Endothelial cell of umbilical vein (primary cell): ENCODE results near the gene GLRA2. TPM values are rescaled to one million over a fixed set of nuclear protein-coding genes. Genes with fewer than 3 reads are reported as not detected.

ENCODE experiments used
- BruUV-seq: library from RNA; stranded (reverse); fragments of 400-500 nt; replicated peaks from 2 replicates; lab custom pipeline; 2021; lab: Mats Ljungman, UMichigan
- CTCF ChIA-PET: fragments of 300-600, 350-600 bp; sonication (Branson Sonifier 250); formaldehyde crosslinking; loops from one replicate; lab custom pipeline; 2021; ENCODE audit warnings: antibody characterized with exemption, inconsistent platforms; lab: Charles Lee
- POLR2A ChIA-PET: fragments of 300-600, 350-600 bp; sonication (Branson Sonifier 250); formaldehyde crosslinking; loops from one replicate; lab custom pipeline; 2021; ENCODE audit warnings: antibody characterized with exemption, inconsistent platforms; lab: Charles Lee
- DNase-seq: peaks from one replicate; pipeline ENCODE4 v3.0.0-alpha.2; 2011; ENCODE audit warnings: low read depth, low spot score
- FAIRE-seq: peaks from 2 replicates; lab custom pipeline; 2011; peaks lifted over from hg19 to GRCh38; lab: Jason Lieb, UNC
- H2AFZ ChIP-seq: 2 replicates; pipeline ENCODE4 v1.6.0; 2012; ENCODE audit warnings: low read depth, low read length, control low read depth, inconsistent platforms
- H3K27ac ChIP-seq: 2 replicates; pipeline ENCODE4 v1.5.1; 2011; ENCODE audit warnings: low read depth, mild to moderate bottlenecking, control low read depth, low read length, moderate library complexity; ENCODE audit not compliant: insufficient read depth
- H3K27me3 ChIP-seq, 2 experiments: 2 replicates each; pipeline versions ENCODE4 v1.6.0 to v1.6.1; 2011; ENCODE audit warnings: low read length in 2 of 2, mixed read lengths in 1 of 2; ENCODE audit not compliant: control insufficient read depth in 2 of 2, insufficient read depth in 2 of 2
- H3K36me3 ChIP-seq, 2 experiments: 2 replicates in 1 of 2; 3 replicates in 1 of 2; pipeline ENCODE4 v1.5.1; 2011; ENCODE audit warnings: low read length in 2 of 2, mild to moderate bottlenecking in 1 of 2, moderate library complexity in 1 of 2; ENCODE audit not compliant: control insufficient read depth in 2 of 2, insufficient read depth in 2 of 2; ENCODE audit errors: extremely low read depth in 1 of 2
- H3K4me1 ChIP-seq: 3 replicates; pipeline ENCODE4 v1.5.1; 2011; ENCODE audit warnings: mild to moderate bottlenecking, low read length; ENCODE audit not compliant: control insufficient read depth, insufficient read depth; ENCODE audit errors: extremely low read depth
- H3K4me2 ChIP-seq: 2 replicates; pipeline ENCODE4 v1.6.1; 2011; ENCODE audit warnings: low read length, control low read depth, mixed read lengths; ENCODE audit not compliant: insufficient read depth
- H3K4me3 ChIP-seq, 3 experiments: fragments of 200-600 bp in 1 of 3; sonication (generic), shearing (Covaris generic) in 1 of 3; replicated peaks in 1 of 3; 2 replicates each; pipeline ENCODE4 v1.5.1; 2011 to 2016; ENCODE audit warnings: control low read depth in 3 of 3, low read length in 3 of 3, mild to moderate bottlenecking in 2 of 3, inconsistent platforms in 1 of 3, low read depth in 1 of 3, moderate library complexity in 1 of 3; ENCODE audit not compliant: insufficient read depth in 1 of 3
- H3K79me2 ChIP-seq: 2 replicates; pipeline ENCODE4 v1.6.0; 2012; ENCODE audit warnings: low read length, inconsistent platforms; ENCODE audit not compliant: control insufficient read depth, insufficient read depth
- H3K9ac ChIP-seq: replicated peaks from 2 replicates; pipeline ENCODE3; 2011; ENCODE audit warnings: low read length, control low read depth; ENCODE audit not compliant: insufficient read depth; ENCODE audit errors: extremely low read depth
- H3K9me1 ChIP-seq: replicated peaks from 3 replicates; pipeline ENCODE4 v1.6.0; 2011; ENCODE audit warnings: mild to moderate bottlenecking, low read length; ENCODE audit not compliant: control insufficient read depth, insufficient read depth; ENCODE audit errors: extremely low read depth
- H3K9me3 ChIP-seq: replicated peaks from 2 replicates; pipeline ENCODE4 v1.5.1; 2012; ENCODE audit warnings: low read length, inconsistent platforms; ENCODE audit not compliant: control insufficient read depth, insufficient read depth
- H4K20me1 ChIP-seq: replicated peaks from 2 replicates; pipeline ENCODE3; 2011; ENCODE audit warnings: mild to moderate bottlenecking, low read length; ENCODE audit not compliant: control insufficient read depth, insufficient read depth; ENCODE audit errors: extremely low read depth
- CTCF ChIP-seq, 2 donors: IDR thresholded peaks; 1 replicate in 1 of 2; 2 replicates in 1 of 2; pipeline ENCODE4 v1.5.1; 2011; ENCODE audit warnings: low read length in 2 of 2, mild to moderate bottlenecking in 2 of 2, moderate library complexity in 2 of 2, control low read depth in 1 of 2, inconsistent platforms in 1 of 2, low read depth in 1 of 2; ENCODE audit not compliant: insufficient read depth in 1 of 2; ENCODE audit errors: extremely low read depth in 1 of 2
- EZH2 ChIP-seq: IDR thresholded peaks from 2 replicates; pipeline ENCODE4 v1.6.1; 2012; ENCODE audit warnings: borderline replicate concordance, low read depth, mild to moderate bottlenecking, moderate library complexity, low read length, inconsistent platforms; ENCODE audit not compliant: severe bottlenecking
- FOS ChIP-seq: IDR thresholded peaks from 2 replicates; pipeline ENCODE4 v1.6.1; 2011; ENCODE audit warnings: mild to moderate bottlenecking, low read length, moderate library complexity, borderline replicate concordance; ENCODE audit not compliant: insufficient read depth
- GATA2 ChIP-seq: IDR thresholded peaks from 2 replicates; pipeline ENCODE4 v1.7.0; 2011; ENCODE audit warnings: low read depth, mild to moderate bottlenecking, moderate library complexity, mixed read lengths, low read length; ENCODE audit not compliant: insufficient read length, insufficient read depth
- JUN ChIP-seq: IDR thresholded peaks from 2 replicates; pipeline ENCODE4 v1.6.1; 2011; ENCODE audit warnings: borderline replicate concordance, low read depth; ENCODE audit not compliant: insufficient read length, insufficient read depth
- MYC ChIP-seq: IDR thresholded peaks from one replicate; pipeline ENCODE4 v1.6.1; 2011; ENCODE audit warnings: mild to moderate bottlenecking, low read depth, low read length
- POLR2A ChIP-seq: IDR thresholded peaks from 2 replicates; pipeline ENCODE4 v1.6.1; 2012; ENCODE audit warnings: low read depth, mild to moderate bottlenecking, control low read depth, low read length
- POLR2AphosphoS5 ChIP-seq: IDR thresholded peaks from 2 replicates; pipeline ENCODE4 v1.6.1; 2012; ENCODE audit warnings: low read depth, mild to moderate bottlenecking, control low read depth, low read length, moderate library complexity; ENCODE audit not compliant: insufficient read depth
- dilution Hi-C: fragments of 300-500 bp; cut with MboI; formaldehyde crosslinking; loops from one replicate; pipeline ENCODE4 v1.15.0; 2019; ENCODE audit warnings: low sequenced_read_pairs; ENCODE audit not compliant: extremely low pct_ligation_motif_present
- intact Hi-C: fragments of 100-400 bp; cut with micrococcal nuclease; formaldehyde crosslinking; loops from one replicate; pipeline ENCODE4 v1.10.0; 2022
- polyA plus RNA-seq, 4 experiments: library from polyadenylated mRNA; depleted of rRNA in 3 of 4; stranded (reverse) in 3 of 4; unstranded in 1 of 4; fragments of >200 nt; gene quantifications; 2 replicates each; pipeline versions ENCODE4 v1.2.1 to v1.2.3, GENCODE V29; 2011 to 2012; ENCODE audit warnings: missing spikeins in 1 of 4
- total RNA-seq: library from RNA; stranded (reverse); gene quantifications from 2 replicates; pipeline ENCODE4 v1.2.3, GENCODE V29; 2021
- TF ChIP-seq, protein P1 (sequence below): IDR thresholded peaks from 2 replicates; pipeline ENCODE4 v1.6.1; 2011; ENCODE audit not compliant: insufficient read depth, insufficient read length

GLRA2 gene
- total and polyA plus RNA-seq, 2 donors (not counting 3 experiments of a cell fraction or from before 2014, with no cell fraction given), result not detected

DNA sequence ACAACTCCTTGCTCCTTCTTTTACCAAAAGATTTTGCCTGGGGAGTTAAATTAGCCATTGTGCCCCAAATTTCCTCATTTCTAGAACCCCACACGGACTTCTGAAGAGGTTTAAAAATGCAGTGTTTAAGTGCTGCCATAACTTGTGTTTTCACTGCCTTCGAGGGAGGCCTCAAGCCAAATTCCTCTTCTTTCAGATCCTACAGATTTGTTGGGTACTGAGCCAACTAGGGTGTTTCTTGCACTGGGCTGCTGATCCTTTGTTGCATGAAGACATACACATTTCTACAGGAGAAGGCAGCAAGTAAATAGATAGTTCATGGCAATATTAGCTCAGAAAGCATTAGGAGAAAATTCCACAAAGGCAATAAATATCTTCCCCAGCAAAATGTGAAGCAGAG, 43.8 kb downstream of the GLRA2 start:
- Histone ChIP-seq H3K9ac (no peak overlapping the region), H2AFZ (no peak overlapping the region), H3K9me1 (no peaks in the 10 kb centered on the region), H3K36me3 (no peaks in the 10 kb centered on the region), H3K4me2 (no peak overlapping the region), H3K79me2 (no peaks in the 10 kb centered on the region), H3K4me3 (no peak overlapping the region), H3K27ac (no peak overlapping the region), H4K20me1 (no peaks in the 10 kb centered on the region), H3K9me3 (no peaks in the 10 kb centered on the region), H3K4me1 (no peaks in the 10 kb centered on the region), H3K27me3 (no peaks in the 10 kb centered on the region)
- no TSS peak for BruUV-seq
- dilution Hi-C loops (no loop called here), intact Hi-C loops (no loop called here)
- CTCF ChIA-PET, result no interaction called here
- FAIRE-seq, result no peak
- no peak for DNase-seq
- no peak for TF ChIP-seq POLR2AphosphoS5
- TF ChIP-seq CTCF (IDR thresholded peaks at IDR 0.05; ENCODE audit: extremely low read depth in 1 of 2, insufficient read depth in 1 of 2, low read depth in 1 of 2, low read length in 2 of 2), result no peak
- TF ChIP-seq GATA2, result no peak
- TF ChIP-seq, protein P1, sequence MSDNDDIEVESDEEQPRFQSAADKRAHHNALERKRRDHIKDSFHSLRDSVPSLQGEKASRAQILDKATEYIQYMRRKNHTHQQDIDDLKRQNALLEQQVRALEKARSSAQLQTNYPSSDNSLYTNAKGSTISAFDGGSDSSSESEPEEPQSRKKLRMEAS, result no peak
- no peak for TF ChIP-seq EZH2
- TF ChIP-seq JUN, result no peak
- TF ChIP-seq POLR2A, result no peak
- no peak for TF ChIP-seq MYC
- no peak for TF ChIP-seq FOS
- POLR2A ChIA-PET, result no interaction called here
